GM10248 (cell line): ENCODE results near the gene TPH2.

Experiments used
- CTCF ChIA-PET: fragments of 300-600 bp; sonication (Branson Sonifier 250); formaldehyde crosslinking; extraction: SDS; loops from one replicate; lab custom pipeline; 2021; ENCODE audit warnings: antibody characterized with exemption; lab: Yijun Ruan, JAX
- POLR2A ChIA-PET: fragments of 350-650 bp; sonication (Branson Sonifier 250); formaldehyde crosslinking; extraction: SDS; loops from one replicate; lab custom pipeline; 2020; ENCODE audit warnings: antibody characterized with exemption; lab: Yijun Ruan, JAX
- DNase-seq: peaks from one replicate; pipeline ENCODE4 v3.0.0; 2012; ENCODE audit errors: extremely low spot score
- TF ChIP-seq, protein P1 (sequence below): IDR thresholded peaks from 2 replicates; pipeline ENCODE4 v1.5.1; 2012; ENCODE audit warnings: mild to moderate bottlenecking, low read depth; ENCODE audit errors: extremely low read depth, missing control alignments, control extremely low read depth

TPH2 gene

DNA sequence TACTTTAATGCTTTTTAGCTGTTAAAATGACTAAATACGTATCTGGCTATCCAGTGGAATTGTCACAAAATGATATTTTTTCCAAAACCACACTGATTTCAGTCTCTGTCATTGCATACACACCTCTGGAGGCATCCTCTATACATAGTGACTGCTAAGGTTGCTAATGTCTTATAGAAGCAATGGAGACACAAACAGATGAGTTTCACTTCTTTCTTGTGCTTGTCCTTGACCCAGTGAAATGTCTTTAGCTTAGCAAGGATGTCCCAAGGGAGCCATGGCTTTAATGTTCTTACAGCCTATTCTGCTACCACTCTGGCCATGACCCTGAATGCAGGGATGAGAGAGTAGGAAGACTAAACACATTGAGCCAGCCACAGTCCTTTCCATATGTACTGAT lies 90.3 kb downstream of the TPH2 start:
- TF ChIP-seq, protein P1, sequence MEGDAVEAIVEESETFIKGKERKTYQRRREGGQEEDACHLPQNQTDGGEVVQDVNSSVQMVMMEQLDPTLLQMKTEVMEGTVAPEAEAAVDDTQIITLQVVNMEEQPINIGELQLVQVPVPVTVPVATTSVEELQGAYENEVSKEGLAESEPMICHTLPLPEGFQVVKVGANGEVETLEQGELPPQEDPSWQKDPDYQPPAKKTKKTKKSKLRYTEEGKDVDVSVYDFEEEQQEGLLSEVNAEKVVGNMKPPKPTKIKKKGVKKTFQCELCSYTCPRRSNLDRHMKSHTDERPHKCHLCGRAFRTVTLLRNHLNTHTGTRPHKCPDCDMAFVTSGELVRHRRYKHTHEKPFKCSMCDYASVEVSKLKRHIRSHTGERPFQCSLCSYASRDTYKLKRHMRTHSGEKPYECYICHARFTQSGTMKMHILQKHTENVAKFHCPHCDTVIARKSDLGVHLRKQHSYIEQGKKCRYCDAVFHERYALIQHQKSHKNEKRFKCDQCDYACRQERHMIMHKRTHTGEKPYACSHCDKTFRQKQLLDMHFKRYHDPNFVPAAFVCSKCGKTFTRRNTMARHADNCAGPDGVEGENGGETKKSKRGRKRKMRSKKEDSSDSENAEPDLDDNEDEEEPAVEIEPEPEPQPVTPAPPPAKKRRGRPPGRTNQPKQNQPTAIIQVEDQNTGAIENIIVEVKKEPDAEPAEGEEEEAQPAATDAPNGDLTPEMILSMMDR = no peak
- no peak for DNase-seq
- ChIA-PET CTCF (no interaction called here), POLR2A (no interaction called here)

DNA sequence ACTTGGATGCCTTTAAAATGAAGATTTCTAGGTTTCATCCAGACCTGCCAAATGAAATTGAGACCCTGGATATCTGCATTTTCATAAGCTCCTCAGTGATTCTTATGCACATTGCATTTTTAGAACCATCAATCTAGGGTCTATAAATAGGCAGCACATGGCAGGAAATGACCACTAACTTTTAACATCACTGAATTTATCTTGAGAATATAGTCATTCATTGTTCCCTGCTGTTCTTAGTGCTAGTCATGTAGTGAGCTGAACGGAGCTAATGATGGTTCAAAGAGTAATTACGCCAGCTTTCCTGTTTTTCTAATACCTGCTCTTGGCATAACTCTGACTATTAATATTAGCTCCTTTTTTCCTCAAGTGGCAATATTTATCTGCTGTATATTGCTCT lies 91.6 kb downstream of the TPH2 start:
- ChIA-PET POLR2A (no interaction called here), CTCF (no interaction called here)
- DNase-seq = no peak
- TF ChIP-seq, protein P1 = no peak

DNA sequence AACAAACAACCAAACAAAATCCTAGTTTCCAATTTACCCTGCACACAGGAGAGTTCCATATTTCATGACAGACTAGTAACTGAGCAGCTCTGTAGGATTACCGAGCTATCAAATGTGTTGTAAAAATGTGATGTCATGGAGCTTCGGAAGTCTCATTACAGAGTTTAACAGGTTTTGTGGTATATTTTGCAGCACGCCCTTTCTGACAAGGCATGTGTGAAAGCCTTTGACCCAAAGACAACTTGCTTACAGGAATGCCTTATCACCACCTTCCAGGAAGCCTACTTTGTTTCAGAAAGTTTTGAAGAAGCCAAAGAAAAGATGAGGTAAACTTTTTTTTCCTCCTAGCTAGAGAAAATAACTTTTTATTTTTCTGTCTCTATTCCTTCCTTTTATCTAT lies 92.4 kb downstream of the TPH2 start:
- ChIA-PET POLR2A (no interaction called here), CTCF (interaction anchor here (1.2 kb wide), 1 partner anchor 14 kb away, joined by 4 read pairs; no protein-coding TSS in a partner anchor)
- TF ChIP-seq, protein P1 = no peak
- no peak for DNase-seq

DNA sequence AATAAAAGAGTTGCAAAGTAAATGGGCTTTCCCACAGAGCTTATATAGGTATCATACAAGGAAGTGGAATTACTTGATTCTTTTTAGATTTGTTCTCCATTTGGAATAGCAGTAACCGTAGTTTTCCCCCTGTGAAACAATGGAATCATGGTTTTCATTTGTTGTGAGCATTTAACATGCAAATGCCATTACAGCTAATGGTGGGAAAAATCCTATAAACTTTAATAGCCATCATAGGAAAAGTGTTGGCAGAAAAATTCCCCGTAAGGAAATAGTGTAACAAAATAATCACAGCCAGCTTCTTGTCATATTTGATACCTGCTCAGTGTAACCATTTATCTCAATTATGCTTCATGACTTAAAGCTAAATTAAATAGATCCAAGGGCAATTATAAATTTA lies 95.3 kb downstream of the TPH2 start:
- POLR2A ChIA-PET = no interaction called here
- DNase-seq = no peak
- TF ChIP-seq, protein P1 = no peak
- CTCF ChIA-PET = interaction anchor here (0.7 to 2.4 kb wide), 3 partner anchors 9 to 19 kb away, joined by 3 to 9 read pairs (median 3); no protein-coding TSS in a partner anchor

DNA sequence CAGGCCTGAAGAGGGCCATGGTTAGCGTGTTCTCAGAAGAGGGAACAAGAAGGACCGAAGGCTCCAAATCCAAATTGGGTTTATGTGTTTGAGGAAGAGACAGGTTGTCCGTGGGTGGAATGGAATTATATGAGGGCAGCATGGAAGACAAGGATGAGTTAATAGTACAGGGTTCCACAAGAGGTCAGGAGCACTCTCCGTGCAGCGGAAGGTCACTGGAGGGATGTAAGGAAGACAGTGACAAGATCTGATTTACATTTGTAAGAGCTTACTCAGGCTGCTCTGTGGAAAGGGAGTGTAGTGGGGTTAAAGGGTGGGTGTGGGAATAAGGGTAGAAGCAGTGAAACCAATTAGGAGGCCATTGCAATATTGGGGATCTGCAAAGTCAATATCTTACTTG lies 97.0 kb downstream of the TPH2 start:
- POLR2A ChIA-PET = no interaction called here
- CTCF ChIA-PET = interaction anchor here (2.7 kb wide), 1 partner anchor 11 kb away, joined by 14 read pairs; no protein-coding TSS in a partner anchor
- DNase-seq = no peak
- TF ChIP-seq, protein P1 = no peak

DNA sequence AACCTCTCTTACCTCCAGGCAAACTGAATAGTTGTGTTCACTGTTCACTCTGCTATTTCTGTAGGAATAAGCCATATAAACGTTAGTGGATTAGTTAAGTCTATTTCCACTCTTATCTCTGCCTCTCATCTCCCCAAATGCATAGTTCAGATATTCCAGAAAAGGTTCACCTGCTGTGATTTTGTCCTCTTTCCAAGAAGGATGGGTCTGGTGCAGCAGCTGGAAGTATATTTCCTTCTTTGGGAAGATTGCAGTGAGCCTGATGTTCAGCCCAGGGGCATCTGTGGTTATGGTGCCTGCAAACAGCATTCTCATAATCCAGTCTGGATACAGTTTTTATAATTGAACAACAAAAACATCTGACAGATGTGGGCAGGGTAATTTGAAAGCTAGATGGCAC lies 97.7 kb downstream of the TPH2 start:
- TF ChIP-seq, protein P1 = no peak
- ChIA-PET POLR2A (no interaction called here), CTCF (interaction anchor here (2.7 kb wide), 1 partner anchor 11 kb away, joined by 14 read pairs; no protein-coding TSS in a partner anchor)
- no peak for DNase-seq
